Measurements from ENCODE around the gene PCDHGC4.

The PCDHGC4 gene

GRCh38 chr5:141490271-141490670 lies 5.4 kb downstream of the PCDHGC4 start:
- no peak for DNase-seq (ENCODE audit: low read depth)

- DNase-seq (ENCODE audit: low read depth) = no peak
Measured at GRCh38 chr5:141490771-141491170, 5.9 kb downstream of the PCDHGC4 start.

- DNase-seq (ENCODE audit: low read depth) = no peak
Measured at GRCh38 chr5:141491323-141492167, 6.7 kb downstream of the PCDHGC4 start.

- no peak for DNase-seq (ENCODE audit: low read depth)
Measured at GRCh38 chr5:141492168-141492885, 7.5 kb downstream of the PCDHGC4 start.

DNA sequence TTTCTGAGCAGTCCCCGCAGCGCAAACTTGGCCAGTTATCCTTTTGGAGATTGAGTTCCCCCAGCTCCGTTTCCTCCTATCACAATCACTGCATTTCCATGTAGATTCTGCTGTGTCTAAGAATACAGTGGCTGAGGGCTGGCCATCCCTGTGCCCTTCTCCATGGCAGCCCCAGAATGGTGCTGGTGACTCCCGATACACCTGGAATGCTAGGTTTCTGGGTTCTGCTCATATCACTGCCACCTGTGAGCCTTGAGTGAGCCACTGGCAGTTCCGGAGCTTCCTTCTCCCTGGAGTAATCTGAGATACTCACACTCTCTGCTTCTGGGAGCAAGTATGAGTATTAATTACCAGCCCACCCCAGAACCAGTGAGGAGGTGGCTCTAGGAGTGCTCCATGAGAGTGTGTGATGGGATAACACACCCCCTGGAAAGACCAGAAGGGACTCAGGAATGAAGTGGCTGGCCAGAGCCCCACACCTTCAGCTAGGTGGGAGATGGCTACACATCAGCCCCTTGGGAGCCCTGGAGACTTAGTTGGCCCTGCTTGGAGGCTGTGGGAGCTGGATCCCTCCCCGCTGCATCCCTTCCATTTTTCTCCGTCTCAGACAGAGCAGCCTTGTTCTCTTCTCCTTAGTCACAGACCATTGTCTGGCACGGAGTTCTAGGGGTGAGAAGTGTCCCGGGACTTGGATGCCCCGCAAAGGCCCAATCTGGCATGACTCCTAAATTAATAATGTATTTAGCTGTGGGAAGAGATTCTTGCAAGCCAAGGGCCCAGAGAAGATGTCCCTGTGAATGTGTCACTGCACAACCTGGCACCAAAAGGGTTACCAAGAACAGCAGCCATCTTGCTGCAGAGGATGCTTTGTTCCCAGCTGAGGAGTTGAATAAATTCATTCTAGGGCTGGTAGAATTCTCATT lies 8.9 kb downstream of the PCDHGC4 start:
- no peak for DNase-seq (ENCODE audit: low read depth)

DNA sequence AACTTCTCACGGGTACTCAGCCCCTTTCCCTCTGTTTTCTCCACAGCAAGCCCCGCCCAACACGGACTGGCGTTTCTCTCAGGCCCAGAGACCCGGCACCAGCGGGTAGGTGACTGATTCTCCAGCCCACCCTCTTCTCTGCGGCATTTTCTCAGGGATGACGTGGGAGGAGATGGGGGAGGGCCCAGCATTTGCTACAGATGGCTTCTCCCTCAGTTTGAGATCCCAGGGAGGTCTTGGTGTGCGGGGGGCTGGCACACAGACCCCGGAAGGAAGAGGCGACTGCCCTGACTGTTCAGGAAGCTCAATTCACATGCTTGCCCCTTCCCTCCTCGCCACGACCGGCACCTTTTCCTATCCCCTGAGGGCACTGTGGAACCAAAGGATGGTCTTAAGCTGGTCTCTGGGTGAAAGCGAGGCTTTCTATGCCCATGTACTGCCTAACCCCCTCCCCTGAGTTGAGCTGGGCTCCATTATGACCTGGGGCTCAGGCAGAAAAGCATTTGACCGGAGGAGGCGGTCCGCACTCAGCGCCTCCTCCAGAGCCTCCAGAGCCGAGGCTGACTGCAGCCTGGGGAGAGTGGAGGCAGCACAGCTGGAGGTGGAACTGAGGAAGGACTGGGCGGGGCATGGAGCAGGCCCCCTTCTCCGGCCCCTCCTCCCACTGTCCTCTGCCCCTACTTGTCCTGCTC lies 10.1 kb downstream of the PCDHGC4 start:
- no peak for DNase-seq (ENCODE audit: low read depth)

DNA sequence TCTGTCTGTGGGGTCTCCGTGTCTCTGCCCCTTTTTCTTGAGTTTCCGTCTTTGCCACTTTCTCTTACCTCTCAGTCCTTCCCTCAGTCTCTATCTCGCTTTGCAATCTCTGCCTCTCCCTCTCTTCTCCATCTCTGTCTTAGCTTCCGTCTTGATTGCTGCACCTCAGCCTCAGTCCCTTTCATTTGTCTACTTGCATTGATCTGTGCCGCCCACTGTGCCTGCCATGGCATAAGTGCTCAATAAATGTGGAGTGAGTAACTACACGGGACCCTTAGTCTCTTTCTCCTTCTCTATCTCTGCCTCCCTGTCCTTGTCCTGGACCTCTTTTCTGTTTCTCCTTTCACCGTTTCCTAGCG lies 10.6 kb downstream of the PCDHGC4 start:
- DNase-seq (ENCODE audit: low read depth) = no peak

DNA sequence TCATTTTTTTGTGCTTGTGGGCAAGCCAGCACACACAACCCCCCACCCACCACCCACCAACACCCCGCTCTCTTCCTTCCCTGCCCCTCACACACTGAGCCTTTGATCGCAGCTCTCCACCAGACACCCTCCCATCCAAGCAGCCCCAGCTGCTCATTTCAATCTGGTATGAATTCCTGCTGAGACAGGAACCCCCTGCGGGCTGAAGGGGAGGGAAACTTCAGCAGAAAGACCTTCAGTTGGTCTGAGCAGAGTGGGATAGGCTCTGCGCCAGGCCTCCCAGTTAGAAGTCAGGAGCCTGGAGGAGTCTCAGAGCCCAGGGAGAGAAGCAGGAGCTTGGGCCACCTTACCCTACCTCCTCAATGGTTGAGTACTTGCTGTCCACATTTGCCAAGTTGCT lies 11.2 kb downstream of the PCDHGC4 start:
- DNase-seq (ENCODE audit: low read depth) = no peak

GRCh38 chr5:141501761-141502160 lies 16.9 kb downstream of the PCDHGC4 start:
- no peak for DNase-seq (ENCODE audit: low read depth)

DNA sequence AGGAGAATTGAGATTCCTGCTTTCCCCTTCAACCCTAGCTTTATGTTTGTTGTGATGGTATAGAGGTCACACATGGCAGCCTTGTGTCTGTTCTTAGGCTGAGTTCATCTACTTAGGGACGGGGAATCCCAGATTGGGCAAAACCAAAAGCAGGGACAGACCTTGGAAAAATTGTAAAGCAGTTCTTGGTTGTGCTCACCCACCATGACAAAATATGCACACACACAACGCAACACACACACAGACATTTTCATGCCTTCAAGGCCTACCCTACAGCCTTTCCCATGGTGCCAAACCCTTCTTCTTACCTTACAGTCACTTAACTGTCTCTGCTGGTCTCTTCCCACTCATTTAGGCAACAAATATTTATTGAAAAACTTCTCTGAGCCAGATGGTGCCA lies 18.9 kb downstream of the PCDHGC4 start:
- no peak for DNase-seq (ENCODE audit: low read depth)

GRCh38 chr5:141504216-141504615 lies 19.4 kb downstream of the PCDHGC4 start:
- DNase-seq (ENCODE audit: low read depth) = no peak

DNA sequence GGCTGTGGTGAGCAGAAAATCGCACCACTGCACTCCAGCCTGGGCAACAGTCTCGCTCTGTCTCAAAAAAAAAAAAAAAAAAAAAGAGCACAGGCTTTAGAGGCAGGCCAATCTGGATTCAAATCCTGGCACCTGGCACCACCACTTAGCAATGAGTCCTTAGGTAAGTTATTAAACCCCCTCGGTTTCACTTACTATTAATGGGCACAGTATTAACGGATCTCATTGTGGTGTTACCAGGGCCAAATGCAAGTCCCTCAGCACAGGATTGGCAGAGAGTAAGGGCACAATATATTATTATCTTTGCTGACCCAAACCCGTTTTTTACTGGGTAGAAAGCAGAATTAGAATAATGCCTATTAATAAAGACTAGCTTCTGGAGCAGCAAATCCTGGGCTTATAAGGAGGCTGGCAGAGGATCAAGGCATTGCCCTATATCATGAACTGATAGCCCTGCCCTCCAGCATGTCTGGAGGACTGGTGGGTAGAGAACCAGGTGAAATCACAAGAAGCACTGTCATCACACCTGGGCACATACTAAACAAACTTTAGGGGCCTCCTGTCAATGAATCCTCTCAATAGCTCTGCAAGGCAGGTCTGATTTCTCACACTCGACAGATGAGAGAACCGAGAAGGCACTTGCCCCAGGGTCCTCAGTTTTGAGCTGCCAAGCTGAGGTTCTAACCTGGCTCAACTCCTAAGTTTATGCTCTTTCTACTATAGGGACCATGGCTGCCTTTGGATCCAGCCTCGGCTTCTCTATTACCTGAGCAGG lies 21.7 kb downstream of the PCDHGC4 start:
- no peak for DNase-seq (ENCODE audit: low read depth)

- DNase-seq (ENCODE audit: low read depth) = peak; percentile 68
Measured at GRCh38 chr5:141507387-141508091, 22.7 kb downstream of the PCDHGC4 start.

DNA sequence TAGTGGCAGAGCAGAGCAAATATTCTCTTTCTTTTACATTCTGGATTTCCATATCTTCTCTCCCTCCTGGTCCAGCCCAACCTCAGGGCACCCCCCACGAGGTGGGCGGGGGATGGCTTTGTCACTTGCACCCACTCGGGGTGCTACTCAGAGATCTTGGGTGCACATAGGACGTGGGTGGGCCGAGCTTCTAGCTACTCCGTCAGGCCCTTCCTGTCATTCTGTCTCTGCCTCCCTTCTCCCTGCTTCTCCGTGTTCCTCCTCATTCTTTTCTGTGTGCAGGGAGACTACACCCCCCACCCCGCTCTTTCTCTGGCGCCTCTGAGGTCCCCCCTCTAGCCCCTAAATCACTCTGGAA lies 23.6 kb downstream of the PCDHGC4 start:
- DNase-seq (ENCODE audit: low read depth) = no peak

DNA sequence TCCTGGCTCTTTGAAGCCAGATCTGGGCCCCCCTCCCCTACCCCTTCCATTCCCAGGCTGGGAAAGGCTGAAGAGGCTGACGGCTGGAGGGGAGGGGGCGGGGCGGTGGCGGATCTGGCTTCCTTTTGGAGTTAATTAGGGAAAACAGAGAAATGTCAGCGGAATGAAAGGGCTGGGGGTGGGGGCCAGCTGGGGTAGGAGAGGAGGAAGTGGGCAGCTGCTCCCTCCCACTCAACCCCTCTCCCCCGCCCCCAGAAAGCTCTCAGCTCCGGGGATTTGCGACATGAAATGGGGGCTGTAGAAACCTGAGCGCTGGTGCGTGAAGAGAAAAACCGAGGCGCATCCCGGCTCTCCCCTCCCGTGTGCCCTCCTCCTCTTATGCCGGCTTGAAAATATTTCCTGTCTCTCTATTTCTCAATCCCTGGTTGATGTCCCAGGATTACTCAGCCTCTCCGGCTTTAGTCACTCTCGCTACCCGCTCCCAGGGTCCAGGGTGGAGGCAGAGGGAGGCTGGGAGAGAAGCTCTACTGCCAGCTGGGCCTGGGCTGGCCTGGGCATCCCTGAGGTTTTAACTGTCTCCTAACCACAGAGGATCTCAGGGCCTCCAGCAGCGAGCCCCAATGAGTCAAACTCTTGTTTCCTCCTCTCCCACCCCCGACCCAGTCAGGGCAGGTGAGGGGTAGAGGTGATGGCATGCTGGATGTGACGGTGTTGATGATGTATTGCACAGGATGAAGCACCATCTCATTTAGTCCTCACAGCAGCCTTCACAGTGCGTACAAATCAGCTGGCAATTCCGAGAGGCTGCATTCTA lies 24.2 kb downstream of the PCDHGC4 start:
- DNase-seq (ENCODE audit: low read depth) = peak; percentile 93

- no peak for DNase-seq (ENCODE audit: low read depth)
Measured at GRCh38 chr5:141510160-141510559, 25.3 kb downstream of the PCDHGC4 start.

DNA sequence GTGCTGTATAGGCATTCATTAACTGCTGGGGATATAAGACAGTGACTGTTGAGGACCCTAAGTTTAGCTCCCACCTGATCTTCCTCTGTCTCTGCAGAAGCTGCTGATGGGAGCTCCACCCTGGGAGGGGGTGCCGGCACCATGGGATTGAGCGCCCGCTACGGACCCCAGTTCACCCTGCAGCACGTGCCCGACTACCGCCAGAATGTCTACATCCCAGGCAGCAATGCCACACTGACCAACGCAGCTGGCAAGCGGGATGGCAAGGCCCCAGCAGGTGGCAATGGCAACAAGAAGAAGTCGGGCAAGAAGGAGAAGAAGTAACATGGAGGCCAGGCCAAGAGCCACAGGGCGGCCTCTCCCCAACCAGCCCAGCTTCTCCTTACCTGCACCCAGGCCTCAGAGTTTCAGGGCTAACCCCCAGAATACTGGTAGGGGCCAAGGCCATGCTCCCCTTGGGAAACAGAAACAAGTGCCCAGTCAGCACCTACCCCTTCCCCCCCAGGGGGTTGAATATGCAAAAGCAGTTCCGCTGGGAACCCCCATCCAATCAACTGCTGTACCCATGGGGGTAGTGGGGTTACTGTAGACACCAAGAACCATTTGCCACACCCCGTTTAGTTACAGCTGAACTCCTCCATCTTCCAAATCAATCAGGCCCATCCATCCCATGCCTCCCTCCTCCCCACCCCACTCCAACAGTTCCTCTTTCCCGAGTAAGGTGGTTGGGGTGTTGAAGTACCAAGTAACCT lies 26.2 kb downstream of the PCDHGC4 start:
- no peak for DNase-seq (ENCODE audit: low read depth)

DNA sequence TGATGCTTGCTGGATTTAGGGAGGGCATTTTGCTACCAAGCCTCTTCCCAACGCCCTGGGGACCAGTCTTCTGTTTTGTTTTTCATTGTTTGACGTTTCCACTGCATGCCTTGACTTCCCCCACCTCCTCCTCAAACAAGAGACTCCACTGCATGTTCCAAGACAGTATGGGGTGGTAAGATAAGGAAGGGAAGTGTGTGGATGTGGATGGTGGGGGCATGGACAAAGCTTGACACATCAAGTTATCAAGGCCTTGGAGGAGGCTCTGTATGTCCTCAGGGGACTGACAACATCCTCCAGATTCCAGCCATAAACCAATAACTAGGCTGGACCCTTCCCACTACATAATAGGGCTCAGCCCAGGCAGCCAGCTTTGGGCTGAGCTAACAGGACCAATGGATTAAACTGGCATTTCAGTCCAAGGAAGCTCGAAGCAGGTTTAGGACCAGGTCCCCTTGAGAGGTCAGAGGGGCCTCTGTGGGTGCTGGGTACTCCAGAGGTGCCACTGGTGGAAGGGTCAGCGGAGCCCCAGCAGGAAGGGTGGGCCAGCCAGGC lies 27.0 kb downstream of the PCDHGC4 start:
- no peak for DNase-seq (ENCODE audit: low read depth)

Data from GM04503 (cell line).